IMR-90 (cell line): ENCODE results near the gene RNF166. TPM values are rescaled to one million over a fixed set of nuclear protein-coding genes. Genes with fewer than 3 reads are reported as not detected.

ENCODE experiments used
- ATAC-seq: fragments of 200-7000 bp; cut with Tn5 transposase; 2 replicates; pipeline ENCODE4 v1.9.1; 2020; ENCODE audit warnings: low read depth, mild to moderate bottlenecking, moderate library complexity
- BruUV-seq: library from RNA; stranded (reverse); fragments of 400-500 nt; replicated peaks from 2 replicates; lab custom pipeline; 2021; lab: Mats Ljungman, UMichigan
- CTCF ChIA-PET: fragments of 300-600 bp; formaldehyde crosslinking; extraction: SDS; loops from one replicate; lab custom pipeline; 2021; ENCODE audit warnings: antibody characterized with exemption; lab: Yijun Ruan, JAX
- POLR2A ChIA-PET: fragments of 300-600 bp; sonication (Branson Sonifier 250); formaldehyde crosslinking; loops from one replicate; lab custom pipeline; 2022; ENCODE audit warnings: antibody characterized with exemption; ENCODE audit not compliant: unreplicated experiment; lab: Charles Lee
- DNase-seq: peaks from one replicate; pipeline ENCODE4 v3.0.0; 2013
- H2AFZ ChIP-seq: replicated peaks from 2 replicates; pipeline ENCODE3; 2013; ENCODE audit warnings: low read length, mild to moderate bottlenecking; ENCODE audit not compliant: poor library complexity
- H2AK5ac ChIP-seq: 2 replicates; pipeline ENCODE4 v1.6.1; 2013; ENCODE audit warnings: low read depth, low read length, inconsistent platforms
- H2AK9ac ChIP-seq: replicated peaks from 2 replicates; pipeline ENCODE3; 2013; ENCODE audit warnings: mild to moderate bottlenecking, low read depth, low read length, moderate library complexity; ENCODE audit not compliant: poor library complexity
- H2BK120ac ChIP-seq: 2 replicates; pipeline ENCODE4 v1.6.1; 2013; ENCODE audit warnings: low read depth, low read length, inconsistent platforms
- H2BK15ac ChIP-seq: 3 replicates; pipeline ENCODE4 v1.6.1; 2013; ENCODE audit warnings: low read depth, low read length, inconsistent platforms
- H2BK20ac ChIP-seq: 2 replicates; pipeline ENCODE4 v1.6.1; 2013; ENCODE audit warnings: low read depth, mild to moderate bottlenecking, inconsistent platforms, low read length, moderate library complexity
- H2BK5ac ChIP-seq: 2 replicates; pipeline ENCODE4 v1.6.1; 2013; ENCODE audit warnings: mild to moderate bottlenecking, low read depth, low read length, inconsistent platforms; ENCODE audit not compliant: poor library complexity, severe bottlenecking
- H3K14ac ChIP-seq: replicated peaks from 2 replicates; pipeline ENCODE4 v1.6.1; 2013; ENCODE audit warnings: low read depth, low read length, inconsistent platforms
- H3K18ac ChIP-seq: 2 replicates; pipeline ENCODE4 v1.6.1; 2013; ENCODE audit warnings: low read depth, low read length, control low read depth
- H3K23ac ChIP-seq: 2 replicates; pipeline ENCODE4 v1.6.1; 2013; ENCODE audit warnings: low read depth, low read length, inconsistent platforms
- H3K27ac ChIP-seq: 2 replicates; pipeline ENCODE4 v1.5.1; 2013; ENCODE audit warnings: mild to moderate bottlenecking, control low read depth, low read length; ENCODE audit not compliant: insufficient read depth
- H3K27me3 ChIP-seq: 2 replicates; pipeline ENCODE4 v1.6.1; 2013; ENCODE audit warnings: low read length; ENCODE audit not compliant: control insufficient read depth, insufficient read depth
- H3K36me3 ChIP-seq: 2 replicates; pipeline ENCODE4 v1.6.1; 2013; ENCODE audit warnings: low read length, mixed read lengths; ENCODE audit not compliant: control insufficient read depth, insufficient read depth
- H3K4ac ChIP-seq: 2 replicates; pipeline ENCODE4 v1.6.1; 2013; ENCODE audit warnings: low read depth, low read length, inconsistent platforms
- H3K4me1 ChIP-seq: 2 replicates; pipeline ENCODE4 v1.6.1; 2013; ENCODE audit warnings: low read length, mixed read lengths; ENCODE audit not compliant: control insufficient read depth, insufficient read depth
- H3K4me2 ChIP-seq: 2 replicates; pipeline ENCODE4 v1.6.1; 2013; ENCODE audit warnings: low read depth, mild to moderate bottlenecking, control low read depth, low read length, moderate library complexity
- H3K4me3 ChIP-seq: 2 replicates; pipeline ENCODE4 v1.5.1; 2013; ENCODE audit warnings: low read depth, mild to moderate bottlenecking, control low read depth, low read length, moderate library complexity; ENCODE audit not compliant: insufficient read depth
- H3K56ac ChIP-seq: 2 replicates; pipeline ENCODE4 v1.6.1; 2013; ENCODE audit warnings: low read length, inconsistent platforms; ENCODE audit not compliant: insufficient read depth; ENCODE audit errors: extremely low read depth
- H3K79me1 ChIP-seq, 2 experiments: 2 replicates each; pipeline ENCODE4 v1.6.1; 2013; ENCODE audit warnings: low read length in 2 of 2, inconsistent platforms in 1 of 2, low read depth in 1 of 2
- H3K9ac ChIP-seq: 2 replicates; pipeline ENCODE4 v1.6.1; 2013; ENCODE audit warnings: low read depth, low read length, control low read depth
- H3K9me1 ChIP-seq: 2 replicates; pipeline ENCODE4 v1.6.1; 2013; ENCODE audit warnings: low read length, inconsistent platforms; ENCODE audit not compliant: insufficient read depth
- H3K9me3 ChIP-seq: 2 replicates; pipeline ENCODE4 v1.6.1; 2013; ENCODE audit warnings: low read length; ENCODE audit not compliant: control insufficient read depth, insufficient read depth
- H4K20me1 ChIP-seq: 2 replicates; pipeline ENCODE4 v1.6.1; 2013; ENCODE audit warnings: low read length, inconsistent platforms; ENCODE audit not compliant: insufficient read depth
- H4K5ac ChIP-seq: 2 replicates; pipeline ENCODE4 v1.6.1; 2013; ENCODE audit warnings: mild to moderate bottlenecking, low read depth, low read length, control low read depth
- H4K8ac ChIP-seq, 2 experiments: 2 replicates each; pipeline ENCODE4 v1.6.1; 2013; ENCODE audit warnings: low read depth in 2 of 2, low read length in 2 of 2, control low read depth in 1 of 2, inconsistent platforms in 1 of 2
- H4K91ac ChIP-seq: 2 replicates; pipeline ENCODE4 v1.6.1; 2013; ENCODE audit warnings: low read depth, low read length, inconsistent platforms; ENCODE audit not compliant: insufficient read depth
- CEBPB ChIP-seq: IDR thresholded peaks from 2 replicates; pipeline ENCODE4 v1.6.1; 2012; ENCODE audit warnings: low read depth, low read length, improper control_type of control experiment
- CHD1 ChIP-seq: IDR thresholded peaks from 2 replicates; pipeline ENCODE4 v1.6.1; 2012; ENCODE audit warnings: low read depth, low read length, improper control_type of control experiment
- FOS ChIP-seq: fragments of 150-350 bp; IDR thresholded peaks from 2 replicates; pipeline ENCODE4 v1.6.1; 2016; ENCODE audit warnings: low read depth, low read length
- MAFK ChIP-seq: IDR thresholded peaks from 2 replicates; pipeline ENCODE4 v1.6.1; 2012; ENCODE audit warnings: low read depth, low read length, improper control_type of control experiment
- NFE2L2 ChIP-seq: fragments of 150-350 bp; IDR thresholded peaks from 2 replicates; pipeline ENCODE4 v1.6.1; 2016; ENCODE audit warnings: low read depth, mild to moderate bottlenecking, low read length
- POLR2A ChIP-seq: IDR thresholded peaks from 2 replicates; pipeline ENCODE4 v1.6.1; 2012; ENCODE audit warnings: mild to moderate bottlenecking, low read depth, low read length
- RAD21 ChIP-seq: IDR thresholded peaks from 2 replicates; pipeline ENCODE4 v1.6.1; 2012; ENCODE audit warnings: low read length, improper control_type of control experiment
- RCOR1 ChIP-seq: IDR thresholded peaks from 2 replicates; pipeline ENCODE4 v1.6.1; 2012; ENCODE audit warnings: mild to moderate bottlenecking, low read length, improper control_type of control experiment; ENCODE audit not compliant: insufficient replicate concordance
- RFX5 ChIP-seq: IDR thresholded peaks from 2 replicates; pipeline ENCODE4 v1.8.0; 2012; ENCODE audit warnings: low read depth, mild to moderate bottlenecking, low read length, moderate library complexity
- SMC3 ChIP-seq: fragments of 150-350 bp; IDR thresholded peaks from 2 replicates; pipeline ENCODE4 v1.6.1; 2016; ENCODE audit warnings: low read depth, mild to moderate bottlenecking, antibody characterized with exemption, low read length, moderate library complexity
- WGBS, 2 experiments: methylation state at CpG; one replicate each; pipeline versions ENCODE4 v1.1.5 to v1.1.7; 2013; ENCODE audit warnings: missing lambda C conversion rate in 2 of 2; ENCODE audit not compliant: insufficient read length in 1 of 2; ENCODE audit errors: extremely low coverage in 2 of 2; 5-methylcytosine and 5-hydroxymethylcytosine counted together
- dilution Hi-C: fragments of 300-500 bp; cut with HindIII; formaldehyde crosslinking; loops from one replicate; pipeline ENCODE4 v1.14.3; 2018; ENCODE audit warnings: low sequenced_read_pairs; ENCODE audit not compliant: unreplicated experiment
- in situ Hi-C: fragments of 300-500 bp; cut with MboI; formaldehyde crosslinking; loops from 3 replicates; pipeline ENCODE4 v1.14.3; 2019; ENCODE audit warnings: low sequenced_read_pairs, inconsistent platforms, mixed read lengths
- intact Hi-C: fragments of 100-400 bp; cut with micrococcal nuclease; formaldehyde crosslinking; loops from 2 replicates; pipeline ENCODE4 v1.10.0; 2022
- polyA plus RNA-seq, 3 experiments: library from polyadenylated mRNA; depleted of rRNA; stranded (reverse); fragments of >200 nt; gene quantifications; 2 replicates each; pipeline ENCODE4 v1.2.3, GENCODE V29; 2012; ENCODE audit warnings: low replicate concordance in 1 of 3
- total RNA-seq: library from RNA; depleted of rRNA; stranded (reverse); fragments of >200 nt; gene quantifications from 2 replicates; pipeline ENCODE4 v1.2.3, GENCODE V29; 2012
- TF ChIP-seq, protein P1 (sequence below): fragments of 150-350 bp; IDR thresholded peaks from 2 replicates; pipeline ENCODE4 v1.6.1; 2017; ENCODE audit warnings: mild to moderate bottlenecking, antibody characterized with exemption, low read length, low read depth
- TF ChIP-seq, protein P2 (sequence below): conservative IDR thresholded peaks from 2 replicates; pipeline ENCODE4 v1.5.1; 2012; ENCODE audit warnings: mild to moderate bottlenecking, low read depth, low read length, improper control_type of control experiment
- TF ChIP-seq, protein P3 (sequence below): fragments of 150-350 bp; IDR thresholded peaks from 2 replicates; pipeline ENCODE4 v1.6.1; 2016; ENCODE audit warnings: low read depth, mild to moderate bottlenecking, low read length, moderate library complexity, borderline replicate concordance

RNF166 gene
- total and polyA plus RNA-seq, 2 of the 4 experiments (the other 2 are of a cell fraction), result 8.1 to 17.4 TPM

DNA sequence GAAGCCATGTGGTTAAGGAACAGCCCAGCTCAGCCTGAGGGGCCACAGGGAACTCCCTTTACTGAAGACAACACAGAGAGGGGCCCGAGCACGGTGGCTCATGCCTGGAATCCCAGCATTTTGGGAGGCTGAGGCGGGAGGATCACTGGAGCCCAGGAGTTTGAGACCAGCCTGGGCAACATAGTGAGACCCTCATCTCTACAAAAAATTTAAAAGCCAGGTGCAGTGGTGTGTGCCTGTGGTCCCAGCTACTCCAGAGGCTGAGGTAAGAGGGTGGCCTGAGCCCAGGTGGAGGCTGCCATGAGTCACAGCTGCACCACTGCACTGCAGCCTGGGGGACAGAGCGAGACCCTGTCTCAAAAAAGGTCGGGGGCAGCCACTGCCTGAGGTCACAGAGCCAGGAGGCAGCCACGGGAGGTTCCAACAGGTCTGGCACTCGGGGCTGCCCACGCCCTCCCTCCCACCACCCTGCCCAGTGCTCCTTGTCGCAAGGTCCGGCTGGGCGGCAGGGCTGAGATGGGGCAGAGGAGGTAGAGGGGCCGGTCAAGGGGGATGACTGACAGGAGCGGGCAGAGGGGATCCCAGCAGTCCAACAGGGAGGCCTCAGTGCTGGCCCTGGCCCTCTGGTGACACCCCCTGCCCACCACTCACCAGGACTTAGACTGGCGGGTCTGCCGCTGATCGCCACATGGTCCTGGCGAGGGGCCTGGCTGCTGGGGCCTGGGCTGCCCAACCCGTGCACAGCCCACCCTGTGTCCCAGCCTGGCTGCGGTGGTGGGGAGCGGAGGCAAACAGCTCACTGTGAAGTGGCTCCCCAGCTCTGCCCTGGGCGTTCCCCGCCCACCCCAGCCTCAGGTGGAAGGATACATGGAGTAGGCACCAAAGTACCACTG lies 58.8 kb downstream of the RNF166 start:
- Histone ChIP-seq H3K4ac (no peak overlapping the region), H2BK120ac (no peak overlapping the region), H3K9me3 (no peaks in the 10 kb centered on the region), H4K8ac (no peak overlapping the region), H3K36me3 (peaks cover 1% of the 10 kb centered on the region), H3K56ac (no peak overlapping the region), H3K79me1 (peaks cover 0 to 20% of the 10 kb centered on the region in 2 experiments; a peak in 1 of 4 replicates), H4K91ac (no peak overlapping the region), H3K14ac (no peak overlapping the region), H2AFZ (no peak overlapping the region), H4K5ac (no peak overlapping the region), H2AK9ac (no peak overlapping the region), H2BK20ac (no peak overlapping the region), H3K23ac (no peak overlapping the region), H4K20me1 (peaks cover 6% of the 10 kb centered on the region), H3K18ac (no peak overlapping the region), H3K4me1 (peaks cover 5% of the 10 kb centered on the region; the same call in 1 of the 2 replicates), H3K9ac (no peak overlapping the region), H3K27me3 (no peaks in the 10 kb centered on the region), H3K4me3 (no peak overlapping the region), H3K9me1 (no peaks in the 10 kb centered on the region), H2AK5ac (no peak overlapping the region), H3K4me2 (no peak overlapping the region), H2BK5ac (no peak overlapping the region), H3K27ac (no peak overlapping the region), H2BK15ac (no peak overlapping the region)
- DNase-seq (no peak), ATAC-seq (no peak)
- TF ChIP-seq RAD21 (no peak), FOS (no peak), POLR2A (no peak), RCOR1 (no peak), SMC3 (no peak), RFX5 (no peak), MAFK (no peak), CEBPB (no peak), NFE2L2 (no peak), CHD1 (no peak)
- TF ChIP-seq, protein P1, sequence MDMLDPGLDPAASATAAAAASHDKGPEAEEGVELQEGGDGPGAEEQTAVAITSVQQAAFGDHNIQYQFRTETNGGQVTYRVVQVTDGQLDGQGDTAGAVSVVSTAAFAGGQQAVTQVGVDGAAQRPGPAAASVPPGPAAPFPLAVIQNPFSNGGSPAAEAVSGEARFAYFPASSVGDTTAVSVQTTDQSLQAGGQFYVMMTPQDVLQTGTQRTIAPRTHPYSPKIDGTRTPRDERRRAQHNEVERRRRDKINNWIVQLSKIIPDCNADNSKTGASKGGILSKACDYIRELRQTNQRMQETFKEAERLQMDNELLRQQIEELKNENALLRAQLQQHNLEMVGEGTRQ, result no peak
- TF ChIP-seq, protein P2, sequence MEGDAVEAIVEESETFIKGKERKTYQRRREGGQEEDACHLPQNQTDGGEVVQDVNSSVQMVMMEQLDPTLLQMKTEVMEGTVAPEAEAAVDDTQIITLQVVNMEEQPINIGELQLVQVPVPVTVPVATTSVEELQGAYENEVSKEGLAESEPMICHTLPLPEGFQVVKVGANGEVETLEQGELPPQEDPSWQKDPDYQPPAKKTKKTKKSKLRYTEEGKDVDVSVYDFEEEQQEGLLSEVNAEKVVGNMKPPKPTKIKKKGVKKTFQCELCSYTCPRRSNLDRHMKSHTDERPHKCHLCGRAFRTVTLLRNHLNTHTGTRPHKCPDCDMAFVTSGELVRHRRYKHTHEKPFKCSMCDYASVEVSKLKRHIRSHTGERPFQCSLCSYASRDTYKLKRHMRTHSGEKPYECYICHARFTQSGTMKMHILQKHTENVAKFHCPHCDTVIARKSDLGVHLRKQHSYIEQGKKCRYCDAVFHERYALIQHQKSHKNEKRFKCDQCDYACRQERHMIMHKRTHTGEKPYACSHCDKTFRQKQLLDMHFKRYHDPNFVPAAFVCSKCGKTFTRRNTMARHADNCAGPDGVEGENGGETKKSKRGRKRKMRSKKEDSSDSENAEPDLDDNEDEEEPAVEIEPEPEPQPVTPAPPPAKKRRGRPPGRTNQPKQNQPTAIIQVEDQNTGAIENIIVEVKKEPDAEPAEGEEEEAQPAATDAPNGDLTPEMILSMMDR, result no peak
- TF ChIP-seq, protein P3, sequence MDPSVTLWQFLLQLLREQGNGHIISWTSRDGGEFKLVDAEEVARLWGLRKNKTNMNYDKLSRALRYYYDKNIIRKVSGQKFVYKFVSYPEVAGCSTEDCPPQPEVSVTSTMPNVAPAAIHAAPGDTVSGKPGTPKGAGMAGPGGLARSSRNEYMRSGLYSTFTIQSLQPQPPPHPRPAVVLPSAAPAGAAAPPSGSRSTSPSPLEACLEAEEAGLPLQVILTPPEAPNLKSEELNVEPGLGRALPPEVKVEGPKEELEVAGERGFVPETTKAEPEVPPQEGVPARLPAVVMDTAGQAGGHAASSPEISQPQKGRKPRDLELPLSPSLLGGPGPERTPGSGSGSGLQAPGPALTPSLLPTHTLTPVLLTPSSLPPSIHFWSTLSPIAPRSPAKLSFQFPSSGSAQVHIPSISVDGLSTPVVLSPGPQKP, result no peak
- ChIA-PET CTCF (no interaction called here), POLR2A (no interaction called here)
- BruUV-seq, result no TSS peak
- intact Hi-C loops, result no loop called here
- 95% methylated on average over 4 of the region's 22 CpGs; no CpG with 5 or more reads in 1 of the 2 experiments for WGBS, 2 experiments
- in situ Hi-C loops, result no loop called here
- dilution Hi-C loops, result no loop called here
